HG03064 (cell line): Measurements from ENCODE around the gene SEMA7A.

Experiments
- ATAC-seq: cut with Tn5 transposase; IDR thresholded peaks from one replicate; pipeline ENCODE4 v1.9.1; 2021; ENCODE audit warnings: low read depth; ENCODE audit not compliant: unreplicated experiment

The SEMA7A gene

DNA sequence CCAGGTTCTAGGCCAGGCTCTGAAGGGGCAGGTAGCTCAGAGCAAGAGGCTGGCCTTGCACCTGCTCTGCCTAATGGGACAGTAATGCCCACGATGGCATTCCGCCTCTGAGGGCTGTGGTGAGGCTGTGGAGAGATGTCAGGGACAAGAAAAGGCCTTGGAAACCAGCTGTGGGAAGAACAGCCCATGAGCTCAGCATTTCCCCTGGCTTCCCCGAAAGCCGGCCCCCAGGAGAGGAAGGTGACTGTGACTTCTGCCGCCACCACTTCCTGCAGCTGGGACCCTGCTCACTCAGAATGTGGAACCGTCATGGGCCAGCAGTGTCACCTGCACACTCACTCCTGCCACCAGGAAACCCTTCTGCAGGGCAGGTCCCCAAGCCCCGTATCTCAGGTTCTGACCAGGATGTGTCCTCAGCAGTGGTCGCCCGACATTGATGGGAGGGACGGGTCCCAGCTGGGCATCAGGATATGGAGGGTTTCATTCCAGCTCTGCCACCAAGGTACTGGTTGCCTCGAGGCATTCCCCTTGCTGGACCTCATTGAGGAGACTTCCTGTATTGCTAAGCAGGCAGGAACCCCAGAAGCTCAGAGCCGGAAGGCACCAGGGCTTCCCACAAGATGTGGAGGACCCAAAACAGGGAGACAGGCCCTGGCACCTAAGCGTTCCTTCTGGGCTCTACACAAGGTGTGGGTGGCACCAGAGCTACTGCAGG, 30.7 kb downstream of the SEMA7A start:
- ATAC-seq = no peak

DNA sequence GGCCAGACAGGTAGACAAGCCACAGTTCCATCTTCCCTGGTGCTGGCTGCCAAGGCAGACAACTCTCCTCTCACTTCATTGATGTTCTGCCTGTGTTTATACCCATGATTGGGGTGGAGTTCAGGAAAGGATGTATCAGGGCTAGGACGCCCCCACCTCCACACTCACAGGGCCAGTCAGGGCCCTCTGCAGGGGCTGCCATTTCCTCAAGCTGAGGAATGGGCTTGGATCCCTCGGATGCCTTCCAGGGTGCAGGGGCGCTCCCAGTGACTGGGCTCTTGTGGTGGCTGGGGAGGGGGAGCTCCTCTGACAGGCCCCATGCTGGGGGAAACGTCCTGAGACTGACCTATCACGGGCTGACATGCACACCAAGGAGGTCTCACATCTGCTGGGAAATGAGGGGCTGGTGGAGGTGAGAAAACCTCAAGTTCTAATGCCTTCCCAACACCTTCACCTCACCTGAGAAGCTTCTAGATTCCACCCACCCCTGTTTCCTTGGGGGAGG, 31.4 kb downstream of the SEMA7A start:
- no peak for ATAC-seq

DNA sequence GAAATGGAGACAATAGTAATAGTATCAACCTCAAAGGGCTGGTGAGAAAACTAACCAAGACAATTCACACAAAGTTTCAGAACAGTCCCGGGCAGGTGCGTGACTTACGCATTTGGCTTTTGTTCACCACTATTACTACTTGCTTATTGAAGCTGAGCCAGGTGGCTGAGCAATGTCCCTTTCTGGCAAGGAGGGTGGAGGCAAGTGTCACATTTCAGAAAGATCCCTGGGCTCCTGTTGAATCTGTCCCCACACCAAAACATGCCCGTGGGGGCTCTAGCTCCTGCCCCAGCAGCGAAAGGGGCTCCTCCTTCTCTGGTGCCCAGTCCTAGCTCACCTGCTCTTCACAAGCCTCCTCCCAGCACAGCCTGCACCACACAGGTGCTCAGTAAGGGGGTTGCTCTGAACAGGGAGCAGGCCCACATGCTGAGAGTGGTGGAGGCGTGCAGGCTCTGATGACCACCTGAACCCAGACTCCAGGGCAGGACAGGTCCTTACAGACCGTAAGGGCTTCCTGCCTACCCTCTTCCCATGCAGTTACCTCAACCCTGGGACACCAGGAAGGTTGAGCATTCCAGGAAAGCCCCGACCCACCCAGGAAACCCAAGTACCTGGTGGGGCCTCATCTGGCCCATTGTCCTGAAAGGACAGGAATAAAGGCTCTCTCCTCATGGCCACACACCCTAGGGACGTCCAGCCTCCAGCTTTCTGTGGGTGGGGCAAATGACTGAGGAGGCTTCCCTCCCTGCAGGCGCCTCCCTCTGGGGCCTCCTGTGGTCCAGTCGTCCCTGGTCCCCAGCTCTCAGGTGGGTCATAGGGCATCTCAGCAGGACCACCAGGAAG, 32.6 kb downstream of the SEMA7A start:
- no peak for ATAC-seq

DNA sequence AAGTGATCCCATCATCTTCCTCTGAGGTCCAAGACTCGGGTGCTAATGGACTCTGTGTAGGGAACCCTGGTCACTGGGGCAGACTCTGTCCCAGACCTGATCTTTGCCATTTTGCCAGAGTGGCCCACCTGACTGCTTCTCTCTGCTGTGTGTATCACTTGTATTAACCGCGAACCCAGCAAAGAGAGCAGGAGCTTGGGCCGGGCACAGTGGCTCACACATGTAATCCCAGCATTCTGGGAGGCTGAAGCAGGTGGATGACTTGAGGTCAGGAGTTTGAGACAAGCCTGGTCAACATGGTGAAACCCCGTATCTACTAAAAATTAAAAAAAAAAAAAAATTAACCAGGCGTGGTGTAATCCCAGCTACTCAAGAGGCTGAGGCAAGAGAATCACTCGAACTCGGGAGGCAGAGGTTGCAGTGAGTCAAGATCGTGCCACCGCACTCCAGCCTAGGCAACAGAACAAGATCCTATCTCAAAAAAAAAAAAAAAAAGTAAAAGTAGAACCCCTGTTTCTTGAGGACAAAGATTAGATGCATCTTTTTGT, 33.4 kb downstream of the SEMA7A start:
- no peak for ATAC-seq

DNA sequence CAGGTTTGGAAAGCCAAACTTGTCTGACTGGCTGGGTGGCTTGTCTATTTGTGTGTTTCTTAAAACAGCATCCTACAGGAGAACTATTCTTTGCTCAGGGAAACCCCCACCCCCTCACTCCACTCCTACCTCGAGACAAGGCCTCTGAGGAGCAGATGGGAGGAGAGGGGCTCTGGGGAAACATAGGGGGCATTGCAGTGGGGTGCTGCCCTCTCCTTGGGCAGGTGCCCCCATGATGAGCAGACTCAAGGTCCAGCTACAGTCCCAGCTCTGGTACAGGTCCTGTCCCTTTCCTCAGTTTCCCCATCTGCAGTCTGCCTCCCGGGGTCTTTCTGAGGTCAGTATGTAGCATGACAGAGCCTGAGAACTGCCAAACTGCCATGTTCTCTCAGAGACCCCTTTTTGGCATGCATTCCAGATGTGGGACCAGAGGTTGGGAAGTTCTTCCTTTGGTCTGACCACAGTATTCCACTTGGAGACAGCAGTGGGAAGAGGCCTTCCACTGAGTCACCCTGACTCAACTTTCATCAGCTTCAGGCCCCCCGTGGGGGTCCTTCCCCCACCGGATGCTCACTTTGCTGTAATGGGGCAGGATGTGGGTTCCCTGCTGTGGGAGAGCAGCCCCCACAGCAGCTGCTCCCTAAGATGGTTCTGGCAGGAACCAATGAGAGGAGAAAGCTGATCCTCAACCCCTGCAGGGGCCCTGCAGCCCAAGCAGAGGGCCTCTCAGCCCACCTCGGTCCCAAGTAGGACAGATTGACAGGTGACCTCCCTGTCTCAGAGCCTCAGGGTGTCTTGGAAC, 34.0 kb downstream of the SEMA7A start:
- ATAC-seq = no peak

DNA sequence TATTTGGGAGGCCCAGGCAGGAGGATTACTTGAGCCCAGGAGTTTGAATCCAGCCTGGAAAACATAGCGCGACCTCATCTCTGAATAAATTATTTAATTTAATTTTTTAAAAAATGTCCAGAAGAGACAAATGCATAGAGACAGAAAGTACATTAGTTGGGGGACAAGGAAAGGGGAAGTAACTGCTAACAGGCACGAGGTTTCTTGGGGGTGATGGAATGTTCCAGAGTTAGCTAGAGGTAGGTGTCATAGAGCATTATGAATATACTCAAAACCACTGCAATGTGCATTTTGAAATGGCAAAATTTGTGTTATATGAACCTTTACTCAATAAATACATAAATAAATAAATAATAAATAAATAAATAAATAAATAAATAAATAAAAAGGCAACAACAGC, 34.7 kb downstream of the SEMA7A start:
- no peak for ATAC-seq

DNA sequence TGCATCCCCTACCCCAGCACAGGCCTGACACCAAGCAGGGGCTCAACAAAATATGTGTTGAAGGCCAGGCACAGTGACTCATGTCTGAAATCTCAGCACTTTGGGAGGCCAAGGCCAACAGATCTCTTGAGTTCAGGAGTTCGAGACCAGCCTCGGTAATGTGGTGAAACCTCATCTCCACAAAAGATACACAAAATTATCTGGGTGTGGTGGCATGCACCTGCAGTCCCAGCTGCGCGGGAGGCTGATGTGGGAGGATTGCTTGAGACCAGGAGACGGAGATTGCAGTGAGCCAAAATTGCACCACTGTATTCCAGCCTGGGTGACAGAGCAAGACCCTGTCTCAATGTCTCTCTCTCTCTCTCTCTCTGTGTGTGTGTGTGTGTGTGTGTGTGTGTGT, 35.6 kb downstream of the SEMA7A start:
- ATAC-seq = no peak

DNA sequence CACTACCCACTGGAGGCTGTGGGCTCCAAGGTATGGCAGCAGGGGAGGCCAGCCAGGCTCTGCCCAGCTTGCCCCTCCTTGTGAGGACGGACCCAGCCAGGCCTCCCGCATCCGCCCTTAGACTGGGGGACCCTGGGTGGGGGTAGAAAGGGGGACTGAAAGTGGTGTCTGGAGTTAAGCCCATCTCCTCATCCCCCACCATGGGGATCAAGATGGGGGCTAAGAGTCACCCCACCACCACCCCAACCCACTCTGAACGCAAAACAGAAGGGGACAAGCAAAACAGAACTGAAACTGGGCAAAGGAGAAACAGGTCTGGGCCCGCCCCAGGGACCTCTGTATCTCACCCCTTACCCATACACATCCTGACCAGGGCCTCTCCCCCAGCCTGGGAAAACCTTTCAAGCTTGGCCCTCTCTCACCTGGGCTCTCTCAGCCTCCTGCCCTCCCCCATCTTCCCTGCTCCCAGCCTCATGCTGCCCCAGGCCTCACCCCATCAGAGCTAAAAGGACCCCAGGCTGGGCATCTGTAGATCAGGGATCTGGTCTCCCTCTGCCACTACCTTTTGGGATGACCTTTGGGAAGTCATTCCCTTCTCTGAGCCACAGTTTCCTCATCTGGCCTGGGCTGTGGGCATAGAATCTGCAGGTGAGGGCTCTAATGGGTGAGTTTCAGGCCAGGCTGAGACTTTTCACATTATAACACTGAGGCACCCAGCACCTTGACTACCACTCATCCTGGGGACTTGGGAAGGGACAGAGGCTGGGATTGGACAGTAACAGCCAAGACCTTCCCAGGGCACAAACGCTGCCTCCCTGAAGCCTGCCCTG, 36.3 kb downstream of the SEMA7A start:
- no peak for ATAC-seq

DNA sequence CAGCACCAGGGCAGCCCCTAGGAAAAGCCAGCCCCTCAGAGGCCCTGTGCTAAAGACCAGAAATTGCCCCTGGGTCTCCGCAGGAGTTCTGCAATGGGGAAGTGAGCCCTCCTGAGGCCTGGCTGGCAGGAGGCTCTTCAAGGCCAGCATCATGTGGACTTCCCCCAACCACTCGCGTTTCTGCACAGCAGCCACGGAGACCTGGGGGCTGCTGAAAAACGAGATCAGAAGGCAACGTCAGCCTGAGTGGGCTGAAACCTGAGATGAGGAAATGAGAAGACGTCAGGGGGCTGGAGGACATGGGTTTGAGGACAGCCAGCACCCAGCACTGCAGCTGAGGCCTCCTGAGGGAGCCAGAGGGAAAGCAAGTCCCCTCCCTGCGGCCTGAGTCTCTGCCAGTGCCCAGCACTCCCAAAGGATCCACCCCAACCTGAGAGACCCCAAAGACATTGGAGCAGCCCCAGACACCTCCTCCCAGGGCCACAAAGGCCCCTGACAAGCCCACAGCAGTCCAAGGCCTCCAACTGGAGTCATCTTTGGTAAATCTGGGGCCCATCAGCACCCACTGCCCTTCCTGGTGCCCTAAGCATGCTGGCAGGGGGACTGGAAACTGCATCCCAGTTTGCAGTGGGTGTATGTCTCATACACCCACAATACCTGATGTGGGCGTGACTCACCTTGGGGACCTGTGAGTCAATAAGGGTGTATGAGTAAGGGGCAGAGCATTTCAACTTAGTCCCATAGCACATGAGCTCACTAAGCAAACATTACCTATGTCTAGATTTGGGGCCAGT, 37.1 kb downstream of the SEMA7A start:
- no peak for ATAC-seq

DNA sequence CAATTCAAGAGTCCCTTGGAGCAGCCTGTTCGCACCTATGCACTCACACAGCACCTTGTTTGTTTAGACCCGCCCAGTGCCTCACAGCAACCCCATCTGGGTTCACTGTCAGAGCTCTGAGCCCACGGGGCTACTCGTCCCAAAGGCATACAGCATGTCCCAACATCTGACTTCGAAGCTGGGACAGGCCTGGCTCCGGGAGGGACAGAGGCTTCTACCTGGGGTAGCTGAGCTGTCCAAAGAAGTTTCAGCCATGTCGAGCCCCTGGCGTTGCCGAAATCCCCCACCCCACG, 37.7 kb downstream of the SEMA7A start:
- ATAC-seq = no peak

DNA sequence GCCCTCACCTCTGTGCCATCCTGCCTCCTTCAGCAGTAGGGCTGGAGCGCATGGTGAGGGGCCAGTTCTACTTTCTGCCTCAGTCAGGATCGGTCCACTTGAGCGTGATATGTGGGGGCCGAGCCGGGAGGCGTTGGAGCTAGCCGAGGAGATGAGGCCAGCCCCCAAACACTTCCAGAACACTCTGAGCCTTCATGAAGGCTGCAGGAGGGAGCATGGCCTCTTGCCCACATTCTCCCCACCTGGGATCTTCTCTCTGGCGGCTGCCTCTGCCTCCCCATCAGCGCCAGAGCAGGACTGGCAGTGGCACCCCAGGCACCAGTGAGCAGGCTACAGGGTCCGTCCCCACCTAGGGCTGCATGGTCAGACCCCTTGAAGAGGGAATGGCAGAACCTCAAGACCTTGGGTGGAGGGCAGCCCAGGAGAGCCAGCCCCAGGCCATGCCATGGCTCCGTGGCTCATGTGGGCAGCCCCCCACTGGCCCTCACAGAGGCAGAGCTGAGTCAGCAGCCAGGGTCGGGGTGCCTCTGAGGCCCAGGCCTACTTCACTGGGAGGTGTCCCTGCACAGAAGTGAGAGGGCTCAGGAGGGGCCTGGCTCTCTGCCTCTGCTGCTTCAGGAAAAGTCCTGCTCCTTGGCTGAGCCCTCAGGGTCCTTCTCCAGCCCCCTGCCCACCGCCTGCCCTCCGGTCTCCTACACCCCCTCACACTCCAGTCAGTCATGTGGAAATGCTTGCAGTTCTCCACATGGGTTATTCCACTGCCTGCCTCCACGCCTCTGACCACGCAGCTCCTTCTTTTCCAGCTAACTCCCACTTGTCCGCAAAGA, 38.2 kb downstream of the SEMA7A start:
- ATAC-seq = no peak

DNA sequence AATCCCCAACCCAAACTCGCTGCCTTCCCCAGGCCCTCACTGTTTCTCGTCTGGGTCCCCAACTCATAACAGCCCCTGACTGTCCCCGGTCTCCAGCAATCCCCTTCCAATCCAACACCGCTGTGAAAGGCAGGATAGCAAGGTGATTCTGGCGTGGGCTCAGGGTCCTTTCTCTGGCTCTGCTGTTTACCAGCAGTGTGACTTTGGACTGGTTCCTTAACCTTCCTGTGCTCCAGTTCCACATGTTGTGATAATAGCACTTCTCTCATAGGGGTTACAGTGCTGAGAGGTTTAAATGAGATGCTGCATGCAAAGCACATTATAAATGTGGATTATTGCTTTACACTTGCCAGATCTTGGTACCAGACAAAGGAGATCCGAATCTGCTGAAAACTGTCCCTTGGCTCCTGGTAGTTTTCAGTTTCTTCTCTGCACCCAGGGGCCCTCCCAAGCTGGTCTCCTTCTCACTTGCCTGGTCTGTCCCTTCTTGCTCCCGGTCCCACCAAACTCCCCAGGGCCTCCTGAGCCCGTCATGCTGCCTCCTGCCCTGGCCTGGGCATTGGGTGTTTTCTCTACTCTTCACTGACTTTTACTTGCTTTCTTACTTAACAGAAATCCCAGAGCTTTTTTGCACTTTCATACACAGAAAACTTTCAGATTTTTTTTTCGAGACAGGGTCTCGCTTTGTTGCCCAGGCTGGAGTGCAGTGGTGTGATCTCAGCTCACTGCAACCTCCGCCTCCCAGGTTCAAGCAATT, 39.5 kb downstream of the SEMA7A start:
- no peak for ATAC-seq

DNA sequence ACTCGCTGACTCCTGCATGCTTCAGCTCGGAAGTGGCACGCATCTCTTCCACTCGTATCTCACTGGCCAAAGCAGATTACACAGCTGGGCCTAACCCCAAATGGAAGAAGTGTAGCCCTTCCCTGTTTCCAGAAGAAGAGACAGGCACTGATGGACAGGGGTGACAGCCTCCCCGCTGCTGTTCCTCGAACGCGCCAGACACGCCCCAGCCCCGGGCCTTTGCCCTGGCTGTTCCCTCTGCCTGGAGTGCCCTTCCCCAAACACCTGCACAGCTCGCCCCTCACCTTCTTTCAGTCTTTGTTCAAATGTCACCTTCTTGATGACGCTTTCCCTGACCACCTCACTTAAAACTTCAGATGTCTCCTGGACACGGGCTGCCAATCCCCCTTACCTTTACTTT, 40.3 kb downstream of the SEMA7A start:
- no peak for ATAC-seq

DNA sequence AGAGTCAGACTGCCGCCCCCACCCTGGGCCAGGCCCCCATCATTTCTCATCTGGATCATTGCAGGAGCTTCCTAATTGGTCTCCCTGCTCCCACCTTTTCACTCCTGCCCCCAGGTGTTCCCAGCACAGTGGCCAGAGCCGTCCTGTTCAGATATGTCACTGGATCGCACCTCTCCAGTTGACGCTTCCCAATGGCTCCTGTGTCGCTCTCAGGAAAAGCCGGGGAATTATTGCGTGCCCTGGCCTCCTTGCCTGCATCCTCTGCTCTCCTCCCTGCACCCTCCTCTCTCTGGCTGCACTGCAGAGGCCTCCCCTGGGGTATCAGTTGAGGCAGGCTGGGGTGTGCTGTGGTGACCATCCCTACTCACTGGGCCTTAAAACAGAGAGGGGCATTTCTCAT, 40.9 kb downstream of the SEMA7A start:
- ATAC-seq = no peak

DNA sequence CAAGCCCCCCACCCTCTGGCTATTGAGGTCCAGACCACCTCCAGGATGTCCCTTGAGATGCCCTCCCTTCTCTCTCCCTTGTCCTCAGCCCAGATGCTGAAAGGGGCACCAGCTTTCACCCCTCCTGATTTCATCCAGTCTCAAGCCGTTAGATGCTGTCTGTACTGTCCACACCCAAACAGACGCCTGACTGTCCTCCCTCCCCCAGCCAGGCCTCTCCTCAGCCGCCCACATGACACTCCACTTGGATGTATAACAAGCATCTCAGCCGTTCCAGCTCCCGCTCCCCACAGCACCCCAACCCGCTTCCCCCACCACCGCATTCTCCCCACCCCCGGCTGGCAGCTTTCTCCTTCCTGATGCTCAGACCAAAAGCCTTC, 41.3 kb downstream of the SEMA7A start:
- ATAC-seq = no peak

DNA sequence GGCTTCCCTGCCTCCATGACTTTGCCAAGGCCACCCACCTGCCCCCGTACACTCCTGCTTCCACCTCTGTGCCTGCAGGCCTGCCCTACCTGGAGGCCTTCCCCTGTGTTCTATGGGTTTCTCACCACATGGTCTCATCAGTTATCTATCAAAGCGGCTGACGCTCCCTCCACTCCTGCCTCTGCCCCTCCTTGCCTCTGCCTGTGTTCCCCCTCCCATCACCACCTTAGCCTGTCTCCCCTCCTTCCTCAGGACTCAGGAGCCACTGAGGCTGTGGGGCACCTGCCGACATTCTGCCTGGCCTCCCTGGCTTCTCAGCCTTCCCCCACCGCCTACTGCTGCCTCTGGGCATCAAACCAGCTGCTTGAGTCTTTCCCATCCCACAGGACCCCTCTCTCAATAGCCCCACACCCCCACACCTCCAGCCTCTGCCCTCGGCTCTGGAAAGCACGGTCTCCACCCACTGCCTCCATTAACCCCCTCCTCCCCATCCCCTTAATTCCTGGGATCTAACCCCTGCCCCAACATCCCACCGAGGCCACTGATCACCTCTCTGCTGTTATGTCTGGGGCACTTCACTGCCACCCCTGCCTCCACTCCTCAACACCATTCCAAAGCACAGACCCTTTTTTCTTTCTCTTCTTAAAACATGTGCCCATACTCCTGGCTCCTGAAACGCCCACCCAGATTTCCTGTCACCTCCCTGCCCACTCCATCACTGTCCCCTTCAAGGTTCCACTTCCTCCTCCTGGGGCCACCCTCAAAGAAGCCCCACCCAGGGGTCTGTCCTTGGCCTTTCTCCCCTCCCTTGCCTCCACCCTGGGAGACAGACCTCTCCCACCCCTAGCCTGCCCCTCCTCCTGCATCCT, 41.9 kb downstream of the SEMA7A start:
- ATAC-seq = no peak
